ENCODE measurements around the gene PEX14.

The PEX14 gene

DNA sequence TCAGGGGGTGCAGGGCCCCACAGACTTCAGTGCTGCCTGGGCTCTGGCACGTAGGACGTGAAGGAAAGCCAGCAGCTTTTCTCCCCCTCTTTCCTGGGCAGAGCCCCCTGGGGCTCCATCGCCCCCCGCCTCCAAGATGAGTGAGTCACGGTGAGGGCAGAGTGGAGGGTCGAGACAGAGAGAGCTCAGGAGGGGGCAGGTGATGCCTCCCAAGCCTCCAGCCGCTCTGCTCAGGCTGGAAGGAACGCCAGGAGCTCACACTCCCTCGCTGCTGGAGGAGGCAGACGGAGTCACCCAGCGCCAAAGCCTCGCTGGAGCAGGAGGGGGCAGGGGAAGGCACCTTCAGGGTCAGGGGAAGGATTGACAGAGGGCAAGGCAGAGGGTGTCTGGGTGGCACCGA lies 202.2 kb downstream of the PEX14 start:
- Histone ChIP-seq H3K9ac (no peak overlapping the region), H3K36me3 (ENCODE audit: control insufficient read depth, insufficient read depth, low read length) (no peaks in the 10 kb centered on the region), H3K4me2 (ENCODE audit: low read length) (no peak overlapping the region), H3K79me2 (no peaks in the 10 kb centered on the region), H2AFZ (no peak overlapping the region), H3K27me3 (ENCODE audit: control insufficient read depth, insufficient read depth, low read length) (no peaks in the 10 kb centered on the region), H3K4me1 (no peaks in the 10 kb centered on the region), H3K9me3 (ENCODE audit: control insufficient read depth, low read length) (no peaks in the 10 kb centered on the region), H3K27ac (no peak overlapping the region), H3K4me3 (ENCODE audit: low read depth, low read length) (no peak overlapping the region)
- TF ChIP-seq, protein P1, sequence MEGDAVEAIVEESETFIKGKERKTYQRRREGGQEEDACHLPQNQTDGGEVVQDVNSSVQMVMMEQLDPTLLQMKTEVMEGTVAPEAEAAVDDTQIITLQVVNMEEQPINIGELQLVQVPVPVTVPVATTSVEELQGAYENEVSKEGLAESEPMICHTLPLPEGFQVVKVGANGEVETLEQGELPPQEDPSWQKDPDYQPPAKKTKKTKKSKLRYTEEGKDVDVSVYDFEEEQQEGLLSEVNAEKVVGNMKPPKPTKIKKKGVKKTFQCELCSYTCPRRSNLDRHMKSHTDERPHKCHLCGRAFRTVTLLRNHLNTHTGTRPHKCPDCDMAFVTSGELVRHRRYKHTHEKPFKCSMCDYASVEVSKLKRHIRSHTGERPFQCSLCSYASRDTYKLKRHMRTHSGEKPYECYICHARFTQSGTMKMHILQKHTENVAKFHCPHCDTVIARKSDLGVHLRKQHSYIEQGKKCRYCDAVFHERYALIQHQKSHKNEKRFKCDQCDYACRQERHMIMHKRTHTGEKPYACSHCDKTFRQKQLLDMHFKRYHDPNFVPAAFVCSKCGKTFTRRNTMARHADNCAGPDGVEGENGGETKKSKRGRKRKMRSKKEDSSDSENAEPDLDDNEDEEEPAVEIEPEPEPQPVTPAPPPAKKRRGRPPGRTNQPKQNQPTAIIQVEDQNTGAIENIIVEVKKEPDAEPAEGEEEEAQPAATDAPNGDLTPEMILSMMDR (IDR thresholded peaks at IDR 0.05), result no peak

DNA sequence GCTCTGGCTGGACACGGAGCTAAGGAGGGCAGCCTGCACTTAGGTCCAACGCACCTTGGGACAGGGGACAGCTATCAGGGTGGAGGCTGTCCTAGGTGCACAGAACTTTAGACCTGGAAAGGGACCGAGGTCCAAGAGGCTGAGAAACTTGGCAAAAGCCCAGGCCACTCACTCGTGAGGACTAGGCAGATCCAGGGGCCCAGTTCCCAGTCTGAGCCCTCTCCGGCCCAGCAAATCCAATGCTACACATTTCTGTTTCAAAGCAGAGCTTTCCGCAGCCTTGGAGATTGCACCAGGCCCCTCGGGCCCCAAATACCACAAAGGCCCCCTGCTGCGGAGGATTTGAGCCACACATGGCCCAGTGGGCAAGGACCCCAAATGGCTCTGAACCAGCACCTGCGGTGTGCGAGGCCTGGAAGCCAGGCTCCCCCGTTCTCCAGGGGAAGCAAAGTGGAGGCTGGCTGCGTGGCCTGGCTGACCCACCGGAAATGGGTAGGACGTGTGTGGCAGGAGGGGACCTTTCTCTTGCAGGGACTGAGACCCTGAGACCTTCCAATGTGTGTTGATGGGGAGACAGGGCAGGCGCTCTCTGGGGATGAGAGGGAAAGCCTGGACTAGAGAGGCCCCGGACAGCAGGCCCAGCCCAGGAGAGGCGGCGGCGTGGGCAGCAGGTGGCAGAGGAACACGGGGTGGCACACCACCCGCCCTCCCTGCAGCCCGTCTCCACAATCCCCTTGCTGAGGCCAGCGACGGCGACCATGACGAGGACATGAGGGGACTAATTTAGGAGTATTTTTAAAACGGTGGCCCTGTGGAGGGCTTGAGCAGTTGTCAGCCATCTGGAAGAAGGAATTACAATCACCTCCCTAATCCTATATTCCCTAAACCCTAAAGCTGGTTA lies 203.0 kb downstream of the PEX14 start:
- H3K9ac ChIP-seq, result no peak overlapping the region
- no peaks in the 10 kb centered on the region for H3K4me1 ChIP-seq
- TF ChIP-seq, protein P1 (IDR thresholded peaks at IDR 0.05), result no peak
- no peaks in the 10 kb centered on the region for H3K36me3 ChIP-seq (ENCODE audit: control insufficient read depth, insufficient read depth, low read length)
- no peak overlapping the region for H3K27ac ChIP-seq
- no peak overlapping the region for H3K4me3 ChIP-seq (ENCODE audit: low read depth, low read length)
- no peaks in the 10 kb centered on the region for H3K27me3 ChIP-seq (ENCODE audit: control insufficient read depth, insufficient read depth, low read length)
- H3K4me2 ChIP-seq (ENCODE audit: low read length), result no peak overlapping the region
- no peak overlapping the region for H2AFZ ChIP-seq
- no peaks in the 10 kb centered on the region for H3K79me2 ChIP-seq
- no peaks in the 10 kb centered on the region for H3K9me3 ChIP-seq (ENCODE audit: control insufficient read depth, low read length)

DNA sequence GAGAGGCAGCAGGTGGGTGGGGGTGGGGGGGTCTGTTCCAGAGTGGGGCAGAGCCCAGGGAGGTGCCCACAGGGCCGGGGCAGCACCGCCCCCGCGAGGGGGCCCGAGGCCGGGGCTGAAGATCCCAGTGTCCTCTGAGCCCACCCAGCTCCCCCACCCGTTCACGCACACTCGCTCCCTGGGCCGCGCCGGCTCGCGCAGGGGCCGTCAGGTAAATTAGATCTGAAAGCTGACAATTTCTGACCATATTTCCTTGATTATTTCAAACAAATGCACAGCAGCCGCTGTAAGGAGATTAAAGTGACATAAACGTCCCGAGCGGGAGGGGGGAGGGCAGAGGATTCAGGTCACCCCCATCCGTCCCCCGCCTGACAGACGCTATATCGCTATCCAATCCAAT lies 203.7 kb downstream of the PEX14 start:
- no peaks in the 10 kb centered on the region for H3K27me3 ChIP-seq (ENCODE audit: control insufficient read depth, insufficient read depth, low read length)
- H3K4me2 ChIP-seq (ENCODE audit: low read length), result no peak overlapping the region
- H3K9ac ChIP-seq, result no peak overlapping the region
- H3K27ac ChIP-seq, result no peak overlapping the region
- H3K79me2 ChIP-seq, result no peaks in the 10 kb centered on the region
- H3K4me3 ChIP-seq (ENCODE audit: low read depth, low read length), result no peak overlapping the region
- H3K4me1 ChIP-seq, result no peaks in the 10 kb centered on the region
- TF ChIP-seq, protein P1 (IDR thresholded peaks at IDR 0.05), result no peak
- no peaks in the 10 kb centered on the region for H3K9me3 ChIP-seq (ENCODE audit: control insufficient read depth, low read length)
- no peak overlapping the region for H2AFZ ChIP-seq
- H3K36me3 ChIP-seq (ENCODE audit: control insufficient read depth, insufficient read depth, low read length), result no peaks in the 10 kb centered on the region

DNA sequence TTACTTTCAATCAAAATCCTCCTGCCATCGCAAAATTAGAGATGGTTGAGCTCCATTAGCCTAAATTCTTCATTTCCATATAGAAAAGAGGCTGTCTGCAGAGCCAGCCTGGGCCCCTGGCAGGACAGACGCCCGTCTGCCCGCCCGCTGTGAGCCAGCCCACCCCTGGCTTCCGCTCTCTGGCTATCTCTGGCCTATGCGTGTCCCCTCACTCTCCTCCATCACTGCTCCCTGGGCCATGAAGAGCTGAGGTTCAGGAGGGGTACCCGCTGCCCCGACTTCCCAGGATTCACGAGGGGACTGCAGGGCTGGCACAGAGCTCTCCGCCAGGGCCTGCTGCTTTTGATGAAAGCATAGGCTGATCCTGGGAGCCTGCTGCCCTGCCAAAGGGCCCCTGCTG lies 204.1 kb downstream of the PEX14 start:
- H3K4me1 ChIP-seq, result no peaks in the 10 kb centered on the region
- H3K9ac ChIP-seq, result no peak overlapping the region
- H2AFZ ChIP-seq, result no peak overlapping the region
- H3K4me2 ChIP-seq (ENCODE audit: low read length), result no peak overlapping the region
- H3K27ac ChIP-seq, result no peak overlapping the region
- TF ChIP-seq, protein P1 (IDR thresholded peaks at IDR 0.05), result no peak
- no peak overlapping the region for H3K4me3 ChIP-seq (ENCODE audit: low read depth, low read length)
- no peaks in the 10 kb centered on the region for H3K79me2 ChIP-seq
- H3K27me3 ChIP-seq (ENCODE audit: control insufficient read depth, insufficient read depth, low read length), result no peaks in the 10 kb centered on the region
- no peaks in the 10 kb centered on the region for H3K36me3 ChIP-seq (ENCODE audit: control insufficient read depth, insufficient read depth, low read length)
- no peaks in the 10 kb centered on the region for H3K9me3 ChIP-seq (ENCODE audit: control insufficient read depth, low read length)
